Measurements from ENCODE around the gene SRBD1. TPM values are rescaled to one million over a fixed set of nuclear protein-coding genes. Genes with fewer than 3 reads are reported as not detected.

SRBD1 gene
- total RNA-seq, 5 donors from 2014 or later (not counting 1 experiment from before 2014, with no cell fraction given): 16.1 to 22.8 (median 20.7) TPM

DNA sequence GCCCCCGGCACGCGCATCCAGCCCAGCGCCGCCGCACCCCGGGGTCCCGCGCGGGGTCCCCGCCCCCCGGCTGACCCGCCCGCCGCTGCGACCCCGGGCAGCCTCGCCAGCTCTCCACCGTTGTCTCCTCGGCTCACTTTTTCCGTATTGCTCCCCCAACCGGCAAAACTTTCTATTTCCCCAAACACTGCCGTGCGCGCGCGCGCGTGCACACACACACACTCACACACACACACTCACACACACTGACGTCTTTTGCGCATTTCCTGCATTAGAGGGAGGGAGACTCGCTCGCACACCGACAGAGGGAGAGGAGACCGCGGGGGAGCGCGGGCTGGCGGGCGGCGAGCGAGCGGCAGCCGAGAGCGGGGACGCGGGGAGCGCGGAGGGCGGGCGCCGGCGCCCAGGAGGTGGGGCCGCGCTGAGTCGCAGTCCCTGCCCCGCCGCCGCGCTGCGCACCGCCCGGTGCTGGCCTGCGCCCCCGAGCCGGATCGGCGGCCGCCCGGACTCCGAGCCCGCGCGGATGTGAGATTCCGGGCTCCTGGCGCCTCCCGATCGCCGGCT is 39.9 kb upstream of the SRBD1 start:
- Histone ChIP-seq H3K4me1 (ENCODE audit: control insufficient read depth in 1 of 2, extremely low read depth in 1 of 2, insufficient read depth in 2 of 2, low read length in 2 of 2) (peaks cover 11 to 21% of the 10 kb centered on the region in 2 experiments), H3K4me3 (ENCODE audit: control insufficient read depth in 1 of 2, extremely low read depth in 1 of 2, low read length in 1 of 2) (peak overlapping the region; percentile 94 to 98), H3K9me3 (no peaks in the 10 kb centered on the region), H3K27me3 (replicated peaks in 1 of 2; ENCODE audit: control insufficient read depth in 2 of 2, extremely low read depth in 1 of 2, insufficient read depth in 2 of 2, low read length in 1 of 2) (peaks cover 0 to 7% of the 10 kb centered on the region in 2 experiments), H3K27ac (ENCODE audit: low read length) (peak overlapping the region; percentile 72), H3K36me3 (ENCODE audit: control insufficient read depth in 2 of 2, extremely low read depth in 1 of 2, insufficient read depth in 1 of 2, low read length in 1 of 2) (no peaks in the 10 kb centered on the region)
- POLR2A ChIA-PET: interaction anchor here in 1 of 2 donors (0.6 kb wide), 1 partner anchor 120 kb away, joined by 5 read pairs; no protein-coding TSS in a partner anchor
- CTCF ChIA-PET: interaction anchor here in 1 of 2 donors (1.0 to 1.1 kb wide), 2 partner anchors 33 to 129 kb away, joined by 3 to 4 read pairs; no protein-coding TSS in a partner anchor
- Mint-ChIP-seq H3K9me3 (no peaks in the 10 kb centered on the region), H3K4me1 (peaks cover 36 to 43% (median 39%) of the 10 kb centered on the region in 3 donors), H3K27ac (peak overlapping the region; percentile 94 to 97), H3K36me3 (peaks cover 3% of the 10 kb centered on the region), H3K4me3 (peak overlapping the region; percentile 86 to 99 (median 94)), H3K27me3 (no peaks in the 10 kb centered on the region)
- DNase-seq (peak; percentile 91 to 98 (median 94)), ATAC-seq (replicated peaks in 1 of 4) (peak; percentile 89 to 90 (median 90))
- 0% methylated on average over 75 of the region's 79 CpGs for WGBS (ENCODE audit: insufficient coverage)

DNA sequence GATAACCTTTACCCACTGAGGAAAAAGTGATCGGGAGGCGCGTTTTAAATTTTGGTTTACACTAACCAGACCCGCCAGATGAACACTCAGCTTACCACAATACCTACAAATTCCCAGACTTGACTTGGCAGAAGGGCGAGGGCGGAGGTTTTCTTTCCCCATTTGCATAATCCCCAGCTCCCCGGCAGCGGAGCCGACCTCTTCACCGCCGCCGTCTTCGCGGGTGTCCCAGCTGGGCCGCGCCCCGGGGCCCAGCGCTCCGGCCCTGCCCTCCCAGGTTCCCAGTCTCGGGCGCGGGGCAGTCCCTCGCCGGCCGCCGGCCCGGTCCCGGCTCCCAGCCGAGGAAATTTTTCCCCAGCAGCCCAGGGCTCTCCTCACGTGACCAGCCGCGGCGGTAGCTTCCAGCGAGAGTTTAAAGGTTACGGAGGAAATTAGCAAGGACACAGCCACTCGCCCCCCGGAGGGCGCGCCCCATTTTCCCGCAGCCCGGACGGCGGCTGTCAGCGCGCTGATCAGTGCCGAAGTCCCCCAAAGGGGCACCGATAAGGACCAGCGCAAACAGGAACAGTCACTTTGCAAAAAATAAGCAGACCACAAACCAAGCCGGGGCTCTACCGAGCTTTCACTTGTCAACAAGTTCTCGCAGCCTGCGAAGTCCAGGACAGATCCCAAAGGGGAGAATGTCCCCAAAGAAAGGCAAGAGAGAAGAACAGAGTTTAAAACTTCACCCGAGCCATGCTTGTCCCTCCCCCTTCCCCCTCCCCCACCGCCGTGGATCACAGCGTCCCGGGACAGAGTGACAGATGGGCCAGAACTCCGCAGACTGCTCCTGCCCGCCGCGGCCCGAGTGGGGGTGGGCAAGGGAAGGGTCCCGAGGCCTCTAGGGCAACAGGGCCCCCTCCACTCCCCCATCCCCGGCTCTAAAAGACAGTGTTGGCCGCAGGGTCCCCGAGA is 39.1 kb upstream of the SRBD1 start:
- Mint-ChIP-seq H3K9me3 (no peaks in the 10 kb centered on the region), H3K27me3 (no peaks in the 10 kb centered on the region), H3K4me1 (peaks cover 36 to 39% (median 39%) of the 10 kb centered on the region in 3 donors), H3K27ac (peak overlapping the region; percentile 75 to 88), H3K36me3 (peaks cover 3% of the 10 kb centered on the region), H3K4me3 (peak overlapping the region; percentile 86 to 99 (median 86))
- H3K4me1 ChIP-seq (ENCODE audit: control insufficient read depth in 1 of 2, extremely low read depth in 1 of 2, insufficient read depth in 2 of 2, low read length in 2 of 2): peaks cover 11 to 21% of the 10 kb centered on the region in 2 experiments
- H3K27me3 ChIP-seq (replicated peaks in 1 of 2; ENCODE audit: control insufficient read depth in 2 of 2, extremely low read depth in 1 of 2, insufficient read depth in 2 of 2, low read length in 1 of 2): peaks cover 0 to 7% of the 10 kb centered on the region in 2 experiments
- no peaks in the 10 kb centered on the region for H3K36me3 ChIP-seq (ENCODE audit: control insufficient read depth in 2 of 2, extremely low read depth in 1 of 2, insufficient read depth in 1 of 2, low read length in 1 of 2)
- peak overlapping the region; percentile 72 for H3K27ac ChIP-seq (ENCODE audit: low read length)
- CTCF ChIA-PET: interaction anchor here (0.7 to 1.8 kb wide), 5 partner anchors 32 to 239 kb away, joined by 3 to 5 read pairs (median 3); no protein-coding TSS in a partner anchor
- 1% methylated on average over 46 of the region's 66 CpGs for WGBS (ENCODE audit: insufficient coverage)
- DNase-seq (peak in 34 of 35 experiments; percentile 22 to 66 (median 50)), ATAC-seq (replicated peaks in 1 of 4) (peak; percentile 32 to 36 (median 34))
- peak overlapping the region; percentile 94 to 98 for H3K4me3 ChIP-seq (ENCODE audit: control insufficient read depth in 1 of 2, extremely low read depth in 1 of 2, low read length in 1 of 2)
- H3K9me3 ChIP-seq: no peaks in the 10 kb centered on the region
- POLR2A ChIA-PET: no interaction called here

DNA sequence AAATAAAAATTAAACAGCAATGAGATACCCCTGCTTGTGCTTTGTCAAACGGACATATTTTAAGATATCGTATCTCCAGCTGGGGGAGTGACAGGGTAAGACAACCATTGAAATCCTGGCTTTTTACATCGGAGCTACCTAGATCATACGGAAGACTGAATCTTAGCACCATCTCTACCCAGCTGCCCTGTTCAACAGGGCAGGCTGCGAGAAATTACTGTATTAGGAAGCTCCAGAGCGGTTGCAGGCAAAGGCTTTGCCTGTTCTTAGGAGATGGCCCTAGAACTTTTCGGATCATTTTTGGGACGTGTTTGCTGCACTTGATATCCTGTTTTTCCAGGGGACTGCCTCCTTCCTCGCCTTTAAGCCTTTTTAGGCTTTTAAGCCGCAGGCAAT is 38.4 kb upstream of the SRBD1 start:
- ChIA-PET CTCF (interaction anchor here (0.7 to 1.8 kb wide), 3 partner anchors 129 to 240 kb away, joined by 3 to 5 read pairs (median 3); no protein-coding TSS in a partner anchor), POLR2A (no interaction called here)
- Histone ChIP-seq H3K4me1 (ENCODE audit: control insufficient read depth in 1 of 2, extremely low read depth in 1 of 2, insufficient read depth in 2 of 2, low read length in 2 of 2) (peaks cover 11 to 21% of the 10 kb centered on the region in 2 experiments), H3K36me3 (ENCODE audit: control insufficient read depth in 2 of 2, extremely low read depth in 1 of 2, insufficient read depth in 1 of 2, low read length in 1 of 2) (no peaks in the 10 kb centered on the region), H3K9me3 (no peaks in the 10 kb centered on the region), H3K27ac (ENCODE audit: low read length) (no peak overlapping the region), H3K27me3 (replicated peaks in 1 of 2; ENCODE audit: control insufficient read depth in 2 of 2, extremely low read depth in 1 of 2, insufficient read depth in 2 of 2, low read length in 1 of 2) (peaks cover 0 to 7% of the 10 kb centered on the region in 2 experiments), H3K4me3 (ENCODE audit: control insufficient read depth in 1 of 2, extremely low read depth in 1 of 2, low read length in 1 of 2) (peak overlapping the region; percentile 94 to 98)
- DNase-seq (no peak), ATAC-seq (replicated peaks in 1 of 4) (no peak)
- Mint-ChIP-seq H3K4me3 (peak overlapping the region; percentile 86 to 99 (median 86)), H3K9me3 (no peaks in the 10 kb centered on the region), H3K36me3 (peaks cover 3% of the 10 kb centered on the region), H3K4me1 (peaks cover 35 to 39% (median 38%) of the 10 kb centered on the region in 3 donors), H3K27me3 (no peaks in the 10 kb centered on the region), H3K27ac (peak overlapping the region; percentile 66 to 75)
- 60% methylated on average over 6 of the region's 10 CpGs for WGBS (ENCODE audit: insufficient coverage)

DNA sequence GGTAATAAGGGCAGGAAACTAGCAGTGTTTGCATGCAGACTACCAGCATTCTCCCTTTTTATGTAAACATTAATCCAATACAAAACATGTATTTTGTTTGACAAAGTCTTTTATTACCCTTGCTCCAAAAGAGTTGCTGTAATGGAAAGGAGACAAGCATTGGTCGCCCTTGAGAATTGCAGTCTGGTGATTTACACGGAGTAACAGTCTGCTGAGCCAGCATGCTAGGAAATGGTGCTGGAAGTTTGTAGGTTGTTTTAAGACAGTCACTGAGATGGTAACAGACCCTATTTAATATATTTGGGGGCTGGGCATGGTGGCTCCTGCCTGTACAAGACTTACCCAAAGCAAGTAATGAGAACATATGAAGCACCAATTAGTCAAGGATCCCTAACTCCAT is 37.6 kb upstream of the SRBD1 start:
- ATAC-seq (replicated peaks in 1 of 4) (no peak), DNase-seq (no peak)
- peaks cover 0 to 5% of the 10 kb centered on the region in 2 donors for H3K27me3 Mint-ChIP-seq
- no peak overlapping the region for H3K4me3 Mint-ChIP-seq
- POLR2A ChIA-PET: no interaction called here
- peak overlapping the region in 1 of 2 donors; percentile 64 for H3K27ac Mint-ChIP-seq
- 100% methylated on average over 2 of the region's 2 CpGs for WGBS (ENCODE audit: insufficient coverage)
- H3K9me3 ChIP-seq: no peaks in the 10 kb centered on the region
- CTCF ChIA-PET: interaction anchor here (0.6 to 1.8 kb wide), 2 partner anchors 69 to 130 kb away, joined by 3 to 5 read pairs; no protein-coding TSS in a partner anchor
- peaks cover 30 to 34% (median 31%) of the 10 kb centered on the region in 3 donors for H3K4me1 Mint-ChIP-seq
- no peak overlapping the region for H3K4me3 ChIP-seq (ENCODE audit: control insufficient read depth in 1 of 2, extremely low read depth in 1 of 2, low read length in 1 of 2)
- H3K36me3 Mint-ChIP-seq: peaks cover 3% of the 10 kb centered on the region
- no peaks in the 10 kb centered on the region for H3K9me3 Mint-ChIP-seq
- peaks cover 0 to 9% of the 10 kb centered on the region in 2 experiments for H3K27me3 ChIP-seq (replicated peaks in 1 of 2; ENCODE audit: control insufficient read depth in 2 of 2, extremely low read depth in 1 of 2, insufficient read depth in 2 of 2, low read length in 1 of 2)
- H3K36me3 ChIP-seq (ENCODE audit: control insufficient read depth in 2 of 2, extremely low read depth in 1 of 2, insufficient read depth in 1 of 2, low read length in 1 of 2): no peaks in the 10 kb centered on the region
- H3K4me1 ChIP-seq (ENCODE audit: control insufficient read depth in 1 of 2, extremely low read depth in 1 of 2, insufficient read depth in 2 of 2, low read length in 2 of 2): peaks cover 11 to 25% of the 10 kb centered on the region in 2 experiments
- H3K27ac ChIP-seq (ENCODE audit: low read length): no peak overlapping the region

DNA sequence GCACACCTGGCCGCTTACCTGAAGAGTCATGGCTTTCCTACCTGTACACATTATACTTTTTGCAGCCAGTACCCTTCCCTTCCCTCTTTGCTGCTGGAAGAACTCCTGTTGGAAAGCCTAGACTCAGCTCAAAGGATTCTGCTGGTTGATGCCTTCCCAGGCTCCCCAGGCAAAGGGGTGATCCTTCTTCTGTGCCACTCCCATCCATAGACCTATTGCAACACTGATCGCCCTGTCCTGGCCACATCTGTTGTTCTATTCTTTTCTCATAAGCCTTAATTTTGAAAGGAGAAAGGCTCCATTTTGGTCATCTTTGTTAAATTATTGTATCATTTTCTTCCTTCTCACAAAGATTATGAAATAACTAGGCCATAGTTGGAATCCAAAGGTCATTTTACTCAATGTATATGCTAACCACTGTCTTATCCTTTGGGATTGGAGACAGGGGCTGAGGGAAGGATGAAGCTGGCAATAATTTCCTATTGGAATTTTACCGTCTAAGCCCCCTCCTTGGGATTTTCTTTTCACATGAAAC is 37.0 kb upstream of the SRBD1 start:
- Histone ChIP-seq H3K4me3 (ENCODE audit: control insufficient read depth in 1 of 2, extremely low read depth in 1 of 2, low read length in 1 of 2) (no peak overlapping the region), H3K9me3 (no peaks in the 10 kb centered on the region), H3K27ac (ENCODE audit: low read length) (no peak overlapping the region), H3K36me3 (ENCODE audit: control insufficient read depth in 2 of 2, extremely low read depth in 1 of 2, insufficient read depth in 1 of 2, low read length in 1 of 2) (no peaks in the 10 kb centered on the region), H3K27me3 (replicated peaks in 1 of 2; ENCODE audit: control insufficient read depth in 2 of 2, extremely low read depth in 1 of 2, insufficient read depth in 2 of 2, low read length in 1 of 2) (peaks cover 0 to 15% of the 10 kb centered on the region in 2 experiments), H3K4me1 (ENCODE audit: control insufficient read depth in 1 of 2, extremely low read depth in 1 of 2, insufficient read depth in 2 of 2, low read length in 2 of 2) (peaks cover 11 to 30% of the 10 kb centered on the region in 2 experiments)
- ATAC-seq (replicated peaks in 1 of 4) (no peak), DNase-seq (no peak)
- 80% methylated on average over 1 of the region's 3 CpGs for WGBS (ENCODE audit: insufficient coverage)
- peaks cover 5 to 11% of the 10 kb centered on the region in 2 donors for H3K27me3 Mint-ChIP-seq
- peaks cover 3% of the 10 kb centered on the region for H3K36me3 Mint-ChIP-seq
- peak overlapping the region in 2 of 3 donors; percentile 9 to 34 for H3K4me3 Mint-ChIP-seq
- POLR2A ChIA-PET: no interaction called here
- H3K9me3 Mint-ChIP-seq: no peaks in the 10 kb centered on the region
- CTCF ChIA-PET: interaction anchor here (0.6 to 3.1 kb wide), 2 partner anchors 68 to 132 kb away, joined by 3 to 24 read pairs; no protein-coding TSS in a partner anchor
- H3K4me1 Mint-ChIP-seq: peaks cover 28 to 34% (median 28%) of the 10 kb centered on the region in 3 donors
- H3K27ac Mint-ChIP-seq: peak overlapping the region in 1 of 2 donors; percentile 64

Data from T-cell (primary cell).